Psoas muscle (tissue), 8 donors: ENCODE results near the gene MUC6. TPM values are rescaled to one million over a fixed set of nuclear protein-coding genes. Genes with fewer than 3 reads are reported as not detected.

Source experiments
- ATAC-seq, 4 donors: fragments of 200-7000 bp; cut with Tn5 transposase; one replicate each; pipeline ENCODE4 v1.9.1; 2020; ENCODE audit warnings: moderate library complexity in 3 of 4, mild to moderate bottlenecking in 2 of 4
- DNase-seq, 2 donors: peaks; one replicate each; pipeline ENCODE4 v3.0.0-alpha.2; 2020
- H3K27ac ChIP-seq: fragments of 200-600 bp; one replicate; pipeline ENCODE4 v1.8.0; 2022
- H3K27me3 ChIP-seq, 3 donors: fragments of 200-600 bp in 1 of 3; one replicate each; pipeline versions ENCODE4 v1.6.1 to v1.8.0; 2013 to 2022; ENCODE audit warnings: low read length in 2 of 3, mild to moderate bottlenecking in 2 of 3, moderate library complexity in 1 of 3; ENCODE audit not compliant: insufficient read depth in 3 of 3
- H3K36me3 ChIP-seq, 2 donors: fragments of 200-600 bp in 1 of 2; one replicate each; pipeline versions ENCODE4 v1.6.1 to v1.8.0; 2013 to 2022; ENCODE audit warnings: low read depth in 1 of 2, mild to moderate bottlenecking in 1 of 2, moderate library complexity in 1 of 2; ENCODE audit not compliant: insufficient read depth in 1 of 2
- H3K4me1 ChIP-seq: fragments of 200-600 bp; one replicate; pipeline ENCODE4 v1.8.0; 2022
- H3K4me3 ChIP-seq: fragments of 200-600 bp; one replicate; pipeline ENCODE4 v1.8.0; 2022; ENCODE audit warnings: mild to moderate bottlenecking
- H3K9me3 ChIP-seq: fragments of 200-600 bp; one replicate; pipeline ENCODE4 v1.8.0; 2022
- CTCF ChIP-seq: fragments of 200-600 bp; IDR thresholded peaks from one replicate; pipeline ENCODE4 v1.8.0; 2022; ENCODE audit warnings: antibody characterized with exemption
- WGBS, 3 donors: extraction: QIAGEN DNeasy Blood & Tissue Kit; methylation state at CpG; one replicate each; pipeline versions ENCODE4 v1.1.6 to v1.1.7; 2013; 5-methylcytosine and 5-hydroxymethylcytosine counted together
- intact Hi-C, 2 donors: fragments of 100-400 bp; cut with DNase I; formaldehyde crosslinking; loops; one replicate each; pipeline versions ENCODE4 v1.11.0 to v1.14.2; 2022
- polyA plus RNA-seq, 3 donors: library from polyadenylated mRNA; stranded (reverse); fragments of 200-250 nt; gene quantifications; one replicate each; pipeline ENCODE4 v1.2.3, GENCODE V29; 2013
- total RNA-seq, 4 donors: library from RNA; stranded (reverse); fragmentation: NEBNext Ultra II Directional in 2 of 4; extraction: Animal tissue kit (Norgen Biotek cat#: 25700) in 2 of 4; gene quantifications; one replicate each; pipeline versions ENCODE4 v1.2.1 to v1.2.4, GENCODE V29; 2021 to 2023
- donor health status: healthy with polysubstance abuse.
- donor health status: DM: no; HTN: no; CAD: no; lungs with moderate emphysema.
- donor health status: Bipolar disorder and iron deficiency.
- donor health status: healthy.
- donor health status: DM: yes; HTN: yes; CAD: no.
- donor health status: DM: no; HTN: no; CAD: no.
- donor health status: DM: no; HTN: no; CAD: no.
- donor health status: DM: yes; HTN: yes; CAD: no.

The MUC6 gene
- total and polyA plus RNA-seq, 7 donors, result under 0.01 to 0.04 (median 0.01) TPM; not detected in 4

- Histone ChIP-seq H3K4me1 (no peaks in the 10 kb centered on the region), H3K36me3 (no peaks in the 10 kb centered on the region), H3K27me3 (peaks cover 0 to 6% (median 0%) of the 10 kb centered on the region in 3 donors), H3K27ac (no peak overlapping the region), H3K4me3 (no peak overlapping the region), H3K9me3 (no peaks in the 10 kb centered on the region)
- no peak for TF ChIP-seq CTCF
- WGBS, 3 donors, result 72 to 78% (median 75%) methylated on average over 20 of the region's 20 CpGs
- intact Hi-C loops, result no loop called here
- peak in 1 of 2 donors; percentile 7 for DNase-seq
- peak in 1 of 4 donors; percentile 2 for ATAC-seq
Observed at GRCh38 chr11:1043563-1044096, 7.1 kb upstream of the MUC6 start.

DNA sequence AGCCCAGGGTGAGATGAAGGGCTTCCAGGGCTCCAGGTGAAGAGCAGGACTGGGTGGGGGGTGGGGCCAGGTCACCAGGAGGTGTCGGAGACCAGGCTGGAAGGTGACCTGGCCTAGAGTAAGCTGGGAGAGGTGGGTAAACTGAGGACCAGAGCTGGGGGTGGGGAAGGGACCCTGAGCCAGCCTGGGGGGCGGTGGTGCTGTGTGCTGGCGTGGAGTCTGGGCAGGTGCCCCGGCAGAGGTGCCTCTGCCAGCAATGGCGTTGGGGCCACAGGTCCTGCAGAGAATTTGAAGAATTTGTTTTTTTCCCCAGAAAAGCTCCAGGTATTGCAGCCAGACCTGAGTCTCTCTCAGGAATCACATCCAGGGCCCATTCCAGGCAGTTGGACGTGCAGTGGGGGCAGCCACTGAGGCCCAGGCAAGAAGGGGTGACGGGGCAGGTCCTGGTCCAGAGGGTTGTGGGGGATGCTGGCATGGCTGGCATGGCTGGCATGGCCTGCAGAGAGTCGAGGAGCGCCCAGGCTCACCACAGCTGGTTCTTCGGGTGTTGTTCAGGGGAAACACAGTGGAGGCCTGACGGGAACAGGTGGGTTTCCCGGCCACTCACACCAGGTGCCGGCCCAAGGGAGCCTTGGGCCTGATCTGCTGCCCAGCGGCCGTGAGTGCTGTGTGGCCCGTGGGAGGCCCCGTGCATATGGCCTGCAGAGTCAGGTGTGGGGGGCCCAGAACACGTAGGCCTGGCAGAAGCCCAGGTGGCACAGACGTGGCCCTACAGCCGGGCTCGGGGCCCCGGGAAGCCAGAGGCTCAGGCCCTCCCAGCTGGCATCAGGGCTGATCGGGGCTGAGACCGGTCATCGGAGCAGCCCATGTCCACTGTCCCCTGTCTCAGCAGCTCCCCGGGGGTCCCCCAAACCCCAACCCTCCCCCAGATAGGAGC lies 6.4 kb upstream of the MUC6 start:
- H3K27ac ChIP-seq, result no peak overlapping the region
- no peak overlapping the region for H3K4me3 ChIP-seq
- intact Hi-C loops, result no loop called here
- WGBS, 3 donors, result 67 to 84% (median 69%) methylated on average over 25 to 26 of the region's 26 CpGs
- no peaks in the 10 kb centered on the region for H3K4me1 ChIP-seq
- H3K36me3 ChIP-seq, result no peaks in the 10 kb centered on the region
- ATAC-seq, result peak in 1 of 4 donors; percentile 26
- peaks cover 0 to 6% (median 0%) of the 10 kb centered on the region in 3 donors for H3K27me3 ChIP-seq
- TF ChIP-seq CTCF, result no peak
- peak; percentile 7 to 44 for DNase-seq
- no peaks in the 10 kb centered on the region for H3K9me3 ChIP-seq

DNA sequence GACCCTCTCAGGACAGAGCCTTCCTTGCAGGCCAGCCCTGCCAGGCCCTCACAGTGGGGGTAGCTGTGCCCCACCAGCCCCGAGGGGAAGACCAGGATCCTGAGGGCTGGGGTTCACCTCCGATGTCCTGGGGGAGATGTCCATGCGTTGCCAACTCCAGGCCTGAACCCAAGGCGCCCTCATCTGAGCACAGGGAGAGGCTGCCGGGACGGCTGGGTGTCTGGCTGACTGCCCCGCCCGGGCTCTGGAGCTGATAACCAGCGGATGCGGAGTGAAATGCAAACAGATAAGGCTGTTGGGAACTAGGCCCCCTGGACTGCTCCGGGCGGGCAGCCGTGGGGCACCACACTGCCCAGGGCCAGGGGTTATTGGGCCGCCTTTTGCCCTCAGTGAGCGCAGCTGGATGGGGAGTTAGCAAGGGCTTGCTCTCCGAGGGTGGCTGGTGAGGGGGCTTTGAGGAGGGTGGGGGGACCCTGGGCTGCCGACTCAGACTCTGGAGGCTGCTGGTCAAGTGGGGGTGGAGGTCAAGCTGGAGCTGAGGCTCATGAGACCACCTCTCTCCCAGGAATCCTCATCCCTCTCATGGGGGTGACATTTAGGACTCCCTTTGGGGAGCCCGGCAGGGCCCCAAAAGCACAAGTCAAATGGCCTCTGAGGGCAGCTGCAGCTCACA lies 5.6 kb upstream of the MUC6 start:
- DNase-seq (peak; percentile 10 to 54), ATAC-seq (no peak)
- Histone ChIP-seq H3K9me3 (no peaks in the 10 kb centered on the region), H3K27me3 (peaks cover 0 to 2% (median 0%) of the 10 kb centered on the region in 3 donors), H3K4me1 (no peaks in the 10 kb centered on the region), H3K36me3 (no peaks in the 10 kb centered on the region), H3K27ac (no peak overlapping the region), H3K4me3 (no peak overlapping the region)
- WGBS, 3 donors, result 69 to 82% (median 76%) methylated on average over 18 of the region's 18 CpGs
- TF ChIP-seq CTCF, result no peak
- intact Hi-C loops, result no loop called here

DNA sequence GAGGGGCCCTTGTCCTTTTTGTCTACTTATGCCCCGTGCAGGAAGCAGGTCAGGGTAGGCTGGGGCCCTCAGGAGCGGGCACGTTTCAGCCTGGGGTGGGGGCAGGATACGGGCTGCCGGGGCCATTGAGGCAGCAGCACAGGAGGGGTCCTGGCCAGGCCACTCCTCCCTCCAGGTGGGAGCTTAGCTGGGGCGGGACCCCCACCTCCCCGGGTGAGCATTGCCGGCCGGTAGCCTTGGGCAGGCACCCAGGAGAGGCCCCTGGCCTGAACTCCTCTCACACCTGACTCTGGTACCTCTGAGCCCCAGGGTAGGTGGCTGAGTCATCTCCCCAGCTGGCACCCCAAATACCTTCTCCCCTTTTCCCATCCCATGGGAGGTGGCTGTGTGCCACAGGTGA lies 5.0 kb upstream of the MUC6 start:
- intact Hi-C loops, result no loop called here
- WGBS, 3 donors, result 74 to 85% (median 77%) methylated on average over 7 to 9 of the region's 9 CpGs
- no peak for TF ChIP-seq CTCF
- no peak overlapping the region for H3K27ac ChIP-seq
- DNase-seq (peak; percentile 5 to 42), ATAC-seq (no peak)
- no peaks in the 10 kb centered on the region for H3K9me3 ChIP-seq
- H3K27me3 ChIP-seq, result peaks cover 0 to 2% (median 0%) of the 10 kb centered on the region in 3 donors
- no peaks in the 10 kb centered on the region for H3K36me3 ChIP-seq
- H3K4me1 ChIP-seq, result no peaks in the 10 kb centered on the region
- H3K4me3 ChIP-seq, result no peak overlapping the region
